Activated CD8-positive, alpha-beta T cell treated with anti-CD3 and anti-CD28 coated beads for 36 hours (primary cell): ENCODE measurements around the gene PALLD. TPM values are rescaled to one million over a fixed set of nuclear protein-coding genes. Genes with fewer than 3 reads are reported as not detected.

Experiments
- ATAC-seq: fragments of 200-7000 bp; cut with Tn5 transposase; one replicate; pipeline ENCODE4 v1.10.0; 2021; ENCODE audit warnings: mild to moderate bottlenecking, moderate library complexity
- CTCF ChIA-PET: fragments of 350-600 bp; sonication (Branson Sonifier 250); formaldehyde crosslinking; loops from one replicate; lab custom pipeline; 2021; ENCODE audit warnings: antibody characterized with exemption; lab: Charles Lee
- POLR2A ChIA-PET: fragments of 350-600 bp; sonication (Branson Sonifier 250); formaldehyde crosslinking; loops from one replicate; lab custom pipeline; 2021; ENCODE audit warnings: antibody characterized with exemption; lab: Charles Lee
- DNase-seq: peaks from one replicate; pipeline ENCODE4 v3.0.0-alpha.2; 2020
- H3K27ac Mint-ChIP-seq: one replicate; pipeline ENCODE4 v1.8.0; 2021; ENCODE audit warnings: mild to moderate bottlenecking, mixed read lengths
- H3K27me3 Mint-ChIP-seq: one replicate; pipeline ENCODE4 v1.8.0; 2021; ENCODE audit warnings: mixed read lengths
- H3K36me3 Mint-ChIP-seq: one replicate; pipeline ENCODE4 v1.8.0; 2021; ENCODE audit warnings: low read depth, mixed read lengths
- H3K4me1 Mint-ChIP-seq: one replicate; pipeline ENCODE4 v1.8.0; 2021; ENCODE audit warnings: low read depth, mixed read lengths
- H3K4me3 Mint-ChIP-seq: one replicate; pipeline ENCODE4 v1.8.0; 2021; ENCODE audit warnings: mild to moderate bottlenecking, moderate library complexity, mixed read lengths
- H3K9me3 Mint-ChIP-seq: one replicate; pipeline ENCODE4 v1.8.0; 2021; ENCODE audit warnings: mixed read lengths
- CTCF ChIP-seq: fragments of 200-600 bp; IDR thresholded peaks from one replicate; pipeline ENCODE4 v1.8.0; 2022; ENCODE audit warnings: antibody characterized with exemption, mild to moderate bottlenecking
- intact Hi-C: fragments of 100-400 bp; cut with micrococcal nuclease; formaldehyde crosslinking; loops from one replicate; pipeline ENCODE4 v1.10.0; 2022
- total RNA-seq, 2 experiments: library from RNA; stranded (reverse); gene quantifications; one replicate each; pipeline ENCODE4 v1.2.3, GENCODE V29; 2021

PALLD gene
- total RNA-seq, 2 experiments from 2014 or later = 0.41 to 0.60 TPM

- intact Hi-C loops = no loop called here
- Mint-ChIP-seq H3K9me3 (no peaks in the 10 kb centered on the region), H3K4me1 (no peaks in the 10 kb centered on the region), H3K27me3 (no peaks in the 10 kb centered on the region), H3K36me3 (no peaks in the 10 kb centered on the region), H3K27ac (no peak overlapping the region), H3K4me3 (no peak overlapping the region)
- no peak for TF ChIP-seq CTCF
- no peak for DNase-seq
- CTCF ChIA-PET = interaction anchor here (1.8 kb wide), 1 partner anchor 36 kb away, joined by 5 read pairs; no protein-coding TSS in a partner anchor
- POLR2A ChIA-PET = no interaction called here
- no peak for ATAC-seq
These were observed 54.4 kb downstream of the PALLD start for GRCh38 chr4:168551211-168551610.

- Mint-ChIP-seq H3K4me1 (no peaks in the 10 kb centered on the region), H3K9me3 (no peaks in the 10 kb centered on the region), H3K27me3 (no peaks in the 10 kb centered on the region), H3K27ac (no peak overlapping the region), H3K36me3 (no peaks in the 10 kb centered on the region), H3K4me3 (no peak overlapping the region)
- ATAC-seq (peak; percentile 74), DNase-seq (peak; percentile 7)
- intact Hi-C loops = no loop called here
- ChIA-PET CTCF (interaction anchor here (1.1 to 1.8 kb wide), 2 partner anchors 13 to 37 kb away, joined by 4 to 5 read pairs; no protein-coding TSS in a partner anchor), POLR2A (no interaction called here)
- TF ChIP-seq CTCF = peak; percentile 17
These were observed 55.3 kb downstream of the PALLD start for GRCh38 chr4:168551945-168552695.

GRCh38 chr4:168553714-168554370 is 57.0 kb downstream of the PALLD start:
- ChIA-PET CTCF (no interaction called here), POLR2A (no interaction called here)
- intact Hi-C loops = no loop called here
- peaks cover 6% of the 10 kb centered on the region for H3K27me3 Mint-ChIP-seq
- TF ChIP-seq CTCF = no peak
- H3K9me3 Mint-ChIP-seq = no peaks in the 10 kb centered on the region
- H3K36me3 Mint-ChIP-seq = no peaks in the 10 kb centered on the region
- H3K4me1 Mint-ChIP-seq = no peaks in the 10 kb centered on the region
- no peak overlapping the region for H3K27ac Mint-ChIP-seq
- DNase-seq (no peak), ATAC-seq (no peak)
- H3K4me3 Mint-ChIP-seq = no peak overlapping the region

- TF ChIP-seq CTCF = no peak
- Mint-ChIP-seq H3K4me1 (no peaks in the 10 kb centered on the region), H3K27me3 (peaks cover 6% of the 10 kb centered on the region), H3K4me3 (no peak overlapping the region), H3K36me3 (no peaks in the 10 kb centered on the region), H3K27ac (no peak overlapping the region), H3K9me3 (no peaks in the 10 kb centered on the region)
- ATAC-seq = no peak
- ChIA-PET POLR2A (no interaction called here), CTCF (no interaction called here)
- intact Hi-C loops = no loop called here
- no peak for DNase-seq
These were observed 58.6 kb downstream of the PALLD start for GRCh38 chr4:168555437-168555836.

- POLR2A ChIA-PET = no interaction called here
- no peak for ATAC-seq
- intact Hi-C loops = no loop called here
- H3K4me3 Mint-ChIP-seq = no peak overlapping the region
- H3K9me3 Mint-ChIP-seq = no peaks in the 10 kb centered on the region
- H3K36me3 Mint-ChIP-seq = no peaks in the 10 kb centered on the region
- no peak for DNase-seq
- no peak overlapping the region for H3K27ac Mint-ChIP-seq
- TF ChIP-seq CTCF = no peak
- H3K27me3 Mint-ChIP-seq = peaks cover 6% of the 10 kb centered on the region
- no peaks in the 10 kb centered on the region for H3K4me1 Mint-ChIP-seq
- CTCF ChIA-PET = no interaction called here
These were observed 60.8 kb downstream of the PALLD start for GRCh38 chr4:168557658-168558057.
